ENCODE data around the gene GABPA. TPM values are rescaled to one million over a fixed set of nuclear protein-coding genes. Genes with fewer than 3 reads are reported as not detected.

GABPA gene
- total and polyA plus RNA-seq, 9 of the 15 experiments (the other 6 are each of a cell fraction or from before 2014, with no cell fraction given), result 8.9 to 35.7 (median 22.8) TPM

- TF ChIP-seq TSHZ1 (CRISPR knock-in tag; IDR thresholded peaks at IDR 0.05), result no peak
- 0 out of 2 replicates have a peak, but pooled peaks have one; percentile 28 for TF ChIP-seq ARID2 (IDR thresholded peaks at IDR 0.05)
- TF ChIP-seq CREB3L1 (IDR thresholded peaks at IDR 0.05; ENCODE audit: borderline replicate concordance, low read depth), result 0 out of 2 replicates have a peak, but pooled peaks have one; percentile 25
- TF ChIP-seq NFE2 (IDR thresholded peaks at IDR 0.05; ENCODE audit: low read depth), result peak; percentile 81
- peak; percentile 81 for TF ChIP-seq L3MBTL2 (IDR thresholded peaks at IDR 0.05)
- peak; percentile 89 for TF ChIP-seq MAFG (tag; conservative IDR thresholded peaks at IDR 0.05)
- TF ChIP-seq MAFK (IDR thresholded peaks at IDR 0.05; ENCODE audit: low read length), result peak; percentile 61; the same call in 1 of the 2 replicates
- TF ChIP-seq HMG20A (CRISPR knock-in tag; conservative IDR thresholded peaks at IDR 0.05), result no peak
- 0 out of 2 replicates have a peak, but pooled peaks have one; percentile 35 for TF ChIP-seq CTBP1 (IDR thresholded peaks at IDR 0.05; ENCODE audit: borderline replicate concordance)
- no peak for TF ChIP-seq FOS (IDR thresholded peaks at IDR 0.05; ENCODE audit: extremely low read depth, insufficient read length)
- peak; percentile 20 to 47 (median 40); a peak in 4 of 6 replicates for TF ChIP-seq CTCF (IDR thresholded peaks at IDR 0.05 in 2 of 3, conservative IDR thresholded peaks at IDR 0.05 in 1 of 3; ENCODE audit: insufficient read depth in 2 of 3, low read depth in 1 of 3, low read length in 3 of 3)
- no peak for TF ChIP-seq MLX (CRISPR knock-in tag; conservative IDR thresholded peaks at IDR 0.05)
- TF ChIP-seq MAFF (IDR thresholded peaks at IDR 0.05; ENCODE audit: low read length), result peak; percentile 66
- no peak for TF ChIP-seq E2F3 (CRISPR knock-in tag; IDR thresholded peaks at IDR 0.05)
Observed at GRCh38 chr21:25790122-25790877, 55.5 kb downstream of the GABPA start (continued).
